K562 (cell line): Measurements from ENCODE around the gene S100A7A.

Source experiments
- ARNT ChIP-seq, 2 experiments: fragments of 450-650 bp; IDR thresholded peaks; 2 replicates each; pipeline ENCODE4 v1.6.1; 2016; ENCODE audit warnings: mild to moderate bottlenecking in 1 of 2
- CBX5 ChIP-seq: IDR thresholded peaks from 2 replicates; pipeline ENCODE4 v1.6.1; 2014; ENCODE audit warnings: low read depth, borderline replicate concordance
- MXI1 ChIP-seq: IDR thresholded peaks from 2 replicates; pipeline ENCODE4 v1.6.1; 2011; ENCODE audit warnings: low read depth, mild to moderate bottlenecking, improper control_type of control experiment, low read length
- PHF8 ChIP-seq: fragments of 200-600 bp; sonication (generic); IDR thresholded peaks from 2 replicates; pipeline ENCODE4 v1.6.1; 2012; ENCODE audit warnings: mixed run types, mild to moderate bottlenecking, inconsistent platforms, low read length, moderate library complexity, borderline replicate concordance
- WHSC1 ChIP-seq: IDR thresholded peaks from one replicate; pipeline ENCODE4 v1.6.1; 2012; ENCODE audit warnings: low read length, control low read depth, inconsistent platforms
- ZBTB43 ChIP-seq: sonication (generic); formaldehyde crosslinking; IDR thresholded peaks from 2 replicates; pipeline ENCODE4 v1.8.0; 2023; ENCODE audit warnings: mild to moderate bottlenecking, missing genetic modification reagents
- TF ChIP-seq, protein P1 (sequence below): sonication (generic); formaldehyde crosslinking; IDR thresholded peaks from 2 replicates; pipeline ENCODE4 v1.8.1; 2023; ENCODE audit warnings: mild to moderate bottlenecking, missing genetic modification reagents

DNA sequence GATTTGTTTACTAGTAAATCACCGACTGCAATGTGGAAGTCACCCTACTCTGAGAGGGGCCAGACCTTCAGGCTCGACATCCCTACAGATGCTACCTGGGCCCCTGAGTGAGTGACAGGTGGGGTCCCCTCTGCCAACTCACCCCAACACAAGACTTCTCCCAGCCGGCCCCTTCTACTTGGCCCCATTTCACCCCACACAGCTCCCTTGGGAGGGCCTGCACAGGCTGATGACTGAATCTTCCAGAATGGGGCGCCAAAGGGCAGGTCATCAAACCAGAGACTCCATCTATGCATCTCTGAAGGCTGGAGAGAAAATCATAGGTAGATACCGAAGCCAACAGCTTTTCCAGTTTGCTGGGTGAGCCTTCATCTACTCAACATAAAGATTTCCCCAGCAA lies 16.1 kb upstream of the S100A7A start:
- no peak for TF ChIP-seq MXI1
- TF ChIP-seq WHSC1, result no peak
- no peak for TF ChIP-seq PHF8
- no peak for TF ChIP-seq ZBTB43 (CRISPR knock-in tag)
- no peak for TF ChIP-seq ARNT (IDR thresholded peaks at IDR 0.05)
- TF ChIP-seq, protein P1, sequence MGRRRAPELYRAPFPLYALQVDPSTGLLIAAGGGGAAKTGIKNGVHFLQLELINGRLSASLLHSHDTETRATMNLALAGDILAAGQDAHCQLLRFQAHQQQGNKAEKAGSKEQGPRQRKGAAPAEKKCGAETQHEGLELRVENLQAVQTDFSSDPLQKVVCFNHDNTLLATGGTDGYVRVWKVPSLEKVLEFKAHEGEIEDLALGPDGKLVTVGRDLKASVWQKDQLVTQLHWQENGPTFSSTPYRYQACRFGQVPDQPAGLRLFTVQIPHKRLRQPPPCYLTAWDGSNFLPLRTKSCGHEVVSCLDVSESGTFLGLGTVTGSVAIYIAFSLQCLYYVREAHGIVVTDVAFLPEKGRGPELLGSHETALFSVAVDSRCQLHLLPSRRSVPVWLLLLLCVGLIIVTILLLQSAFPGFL (CRISPR knock-in tag), result no peak
- no peak for TF ChIP-seq CBX5
